Measurements from ENCODE around the gene WWC1.

Gene WWC1

DNA sequence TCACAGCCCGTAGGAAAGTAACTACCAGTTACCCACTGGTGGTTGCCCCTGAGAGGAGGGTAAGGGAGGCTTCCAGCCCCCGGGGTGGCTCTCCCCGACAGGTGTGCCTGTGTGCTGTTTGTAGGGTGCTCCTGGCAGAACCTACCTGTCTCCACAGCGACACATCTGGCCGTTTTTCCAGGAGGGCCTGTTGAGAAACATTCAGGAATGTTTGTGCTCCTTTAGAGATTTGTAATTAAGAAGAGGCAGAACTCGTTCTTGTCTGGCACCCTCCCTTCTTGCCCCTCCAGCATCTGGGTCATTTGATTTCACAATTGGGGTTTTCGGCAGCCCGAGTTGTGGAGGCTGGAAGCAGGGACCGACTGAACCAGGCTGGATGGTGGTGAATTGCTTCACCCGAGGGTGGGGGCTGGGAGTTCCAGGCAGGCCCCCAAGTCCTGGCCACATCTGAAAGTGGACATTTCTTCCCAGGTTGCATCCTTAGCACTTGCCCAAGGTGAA is 74.2 kb downstream of the WWC1 start:
- no peak for DNase-seq

DNA sequence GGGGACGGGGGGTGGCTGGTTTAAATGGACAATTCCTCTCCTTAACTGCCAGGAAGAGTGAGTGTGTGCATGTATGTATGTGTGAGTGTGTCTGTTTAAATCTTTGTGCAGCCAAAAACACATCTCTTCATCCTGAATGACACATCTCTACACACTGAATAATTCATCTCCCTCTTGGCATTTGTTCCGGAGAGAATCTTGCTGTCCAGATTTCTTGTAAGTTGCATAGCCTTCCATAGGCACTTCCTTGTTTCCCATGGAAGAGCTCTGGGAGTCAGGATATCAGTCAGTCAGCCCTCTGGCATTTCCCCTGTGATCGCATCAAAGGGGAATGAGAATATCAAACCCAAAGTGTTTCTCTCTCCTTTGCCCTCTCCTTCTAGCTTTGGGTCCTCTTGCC is 74.7 kb downstream of the WWC1 start:
- no peak for DNase-seq

DNA sequence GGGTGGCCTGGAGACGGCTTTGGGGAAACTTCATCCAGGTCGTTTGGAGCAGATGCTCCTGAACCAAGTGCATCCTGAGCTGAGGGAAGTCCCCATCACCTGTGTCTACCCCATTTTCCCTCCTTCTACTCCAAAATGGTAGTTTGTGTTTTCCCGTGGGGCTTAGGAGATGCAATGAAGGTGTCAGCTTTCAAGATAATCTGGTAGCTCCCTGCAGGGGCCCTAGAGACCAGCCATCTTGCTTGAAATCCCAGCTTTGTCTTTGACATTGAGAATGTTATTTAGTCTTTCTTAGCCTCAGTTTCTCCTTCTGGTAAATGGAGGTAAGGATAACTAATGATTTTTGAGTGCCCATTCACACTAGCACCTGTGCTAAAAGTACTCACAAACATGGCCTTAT is 77.4 kb downstream of the WWC1 start:
- no peak for DNase-seq

DNA sequence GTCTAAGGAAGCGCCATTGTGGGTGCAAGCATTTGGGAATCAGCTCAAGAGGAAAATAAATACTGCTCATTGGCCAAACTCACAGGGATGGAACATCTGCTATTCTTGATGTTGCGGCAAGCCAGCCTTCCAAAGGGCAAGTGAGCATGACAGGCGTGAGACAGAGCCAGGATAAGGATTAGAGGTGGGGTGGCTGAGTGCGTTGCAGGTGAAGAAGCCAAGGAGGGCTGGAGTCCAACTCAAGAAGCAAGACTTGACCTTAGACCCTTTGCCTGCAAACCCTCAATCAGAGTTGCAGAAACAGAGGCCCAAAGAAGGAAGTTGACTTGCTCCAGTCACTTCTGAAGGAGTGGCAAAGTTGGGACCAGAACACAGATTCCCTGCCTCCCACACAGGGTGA is 79.4 kb downstream of the WWC1 start:
- no peak for DNase-seq

DNA sequence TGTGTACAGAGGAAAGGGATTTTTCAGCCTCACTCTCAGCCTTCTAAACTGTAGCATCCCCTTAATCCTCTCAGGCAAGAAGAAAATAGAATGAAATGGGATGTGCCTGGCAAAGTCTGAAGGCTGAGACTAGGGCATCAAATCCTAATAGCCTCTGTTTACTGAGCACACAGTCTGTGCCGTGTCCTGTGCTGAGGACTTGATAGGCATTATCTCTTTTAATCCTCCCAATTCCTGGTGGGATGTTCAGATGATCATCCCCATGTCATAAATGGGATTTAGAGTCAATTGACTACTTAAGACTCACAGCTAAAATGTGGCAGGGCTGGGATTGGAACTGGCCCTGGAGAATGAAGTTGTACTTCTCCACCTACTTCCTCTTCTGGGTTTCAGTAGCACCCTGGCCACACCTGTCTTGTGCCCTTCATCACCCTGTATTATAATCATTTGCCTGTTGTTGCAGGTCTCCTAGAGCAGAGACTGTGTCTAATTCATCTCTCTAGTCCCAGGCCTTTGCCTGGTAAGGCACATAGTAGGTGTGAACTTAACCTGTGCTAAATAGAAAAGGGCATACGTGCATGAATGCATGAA is 81.0 kb downstream of the WWC1 start:
- DNase-seq: no peak

DNA sequence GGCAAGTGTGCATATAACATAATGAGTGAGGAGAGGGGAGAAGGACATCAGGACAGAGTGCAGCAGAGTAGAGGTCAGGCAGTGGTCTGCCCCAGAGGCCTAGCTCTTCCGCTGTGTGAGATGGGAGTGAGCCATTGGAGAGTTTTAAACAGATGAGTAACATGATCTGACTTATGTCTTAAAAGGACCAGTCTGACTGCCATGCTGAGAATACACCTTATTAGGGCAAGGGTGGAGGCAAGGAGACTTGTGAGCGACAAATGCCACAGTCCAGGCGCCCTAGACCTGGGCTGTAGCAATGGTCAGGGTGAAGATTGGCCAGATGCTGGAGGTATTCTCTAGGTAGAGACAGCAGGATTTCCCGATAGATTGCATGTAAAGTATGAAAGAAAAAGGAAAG is 83.1 kb downstream of the WWC1 start:
- no peak for DNase-seq

DNA sequence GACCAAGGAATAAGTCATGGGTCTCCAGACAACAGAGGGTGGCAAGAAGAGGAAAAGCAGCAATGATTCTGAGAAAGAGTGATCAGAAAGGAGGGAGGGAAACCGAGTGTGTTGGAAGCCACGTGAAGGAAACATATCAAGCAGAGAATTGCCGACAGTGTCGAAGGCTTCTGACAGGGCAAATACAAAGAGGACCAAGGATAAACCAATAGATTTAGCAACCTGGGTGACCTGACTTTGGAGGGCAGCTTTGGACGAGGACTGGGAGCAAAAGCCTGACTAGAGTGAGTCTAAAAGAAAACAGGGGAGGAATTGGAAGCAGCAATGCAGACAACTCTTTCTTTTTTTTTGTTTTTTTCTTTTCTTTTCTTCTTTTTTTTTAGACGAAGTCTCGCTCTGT is 83.8 kb downstream of the WWC1 start:
- DNase-seq: no peak

DNA sequence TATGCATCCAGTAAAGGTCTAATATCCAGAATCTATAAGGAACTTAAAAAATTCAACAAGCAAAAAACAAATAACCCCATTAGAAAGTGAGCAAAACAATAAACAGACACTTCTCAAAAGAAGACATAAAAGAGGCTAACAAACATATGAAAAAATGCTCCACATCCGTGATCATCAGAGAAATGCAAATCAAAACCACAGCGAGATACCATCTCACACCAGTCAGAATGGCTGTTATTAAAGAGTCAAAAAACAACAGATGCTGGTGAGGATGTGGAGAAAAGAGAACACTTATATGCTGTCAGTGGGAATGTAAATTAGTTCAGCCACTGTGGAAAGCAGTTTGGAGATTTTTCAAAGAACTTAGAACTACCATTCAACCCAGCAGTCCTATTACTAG is 86.1 kb downstream of the WWC1 start:
- no peak for DNase-seq

DNA sequence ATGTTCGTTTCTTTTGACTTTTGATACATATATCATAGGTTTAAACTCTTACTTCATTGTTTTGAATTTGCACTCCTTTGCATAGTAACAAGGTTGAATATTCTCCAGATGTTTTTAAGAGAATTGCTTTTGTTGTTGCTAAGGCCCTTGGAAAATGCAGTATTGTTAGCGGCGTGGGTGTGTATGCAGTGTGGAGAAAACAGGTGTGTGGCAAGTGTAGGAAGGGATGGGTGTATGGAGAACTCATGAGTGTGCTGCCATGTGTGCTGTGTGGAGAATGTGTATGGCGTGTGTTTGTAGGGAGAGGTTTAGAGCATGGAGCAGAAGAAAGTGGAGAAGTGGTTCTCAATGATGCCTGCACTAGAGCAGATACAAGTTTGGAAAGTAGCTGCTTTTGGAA is 87.3 kb downstream of the WWC1 start:
- no peak for DNase-seq

DNA sequence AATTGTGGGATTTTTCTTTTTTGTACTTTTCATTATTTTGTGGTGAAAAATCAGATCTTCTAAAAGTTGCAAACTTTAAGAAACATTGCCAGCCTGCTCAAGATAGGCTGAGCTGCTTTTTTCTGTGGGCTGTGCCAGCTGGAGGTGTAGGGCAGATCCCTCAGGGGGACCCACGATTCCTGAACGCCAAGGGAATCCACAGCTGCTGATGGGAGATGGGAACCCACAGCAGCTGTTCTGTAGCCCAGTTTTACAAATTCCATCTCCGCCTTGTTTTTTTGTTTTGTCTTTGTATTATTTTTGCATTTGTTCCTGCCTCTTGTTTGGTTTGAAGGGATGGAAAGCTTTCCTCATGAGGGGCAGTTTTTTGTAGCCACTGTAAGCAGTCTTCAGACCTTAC is 91.0 kb downstream of the WWC1 start:
- DNase-seq: no peak

DNA sequence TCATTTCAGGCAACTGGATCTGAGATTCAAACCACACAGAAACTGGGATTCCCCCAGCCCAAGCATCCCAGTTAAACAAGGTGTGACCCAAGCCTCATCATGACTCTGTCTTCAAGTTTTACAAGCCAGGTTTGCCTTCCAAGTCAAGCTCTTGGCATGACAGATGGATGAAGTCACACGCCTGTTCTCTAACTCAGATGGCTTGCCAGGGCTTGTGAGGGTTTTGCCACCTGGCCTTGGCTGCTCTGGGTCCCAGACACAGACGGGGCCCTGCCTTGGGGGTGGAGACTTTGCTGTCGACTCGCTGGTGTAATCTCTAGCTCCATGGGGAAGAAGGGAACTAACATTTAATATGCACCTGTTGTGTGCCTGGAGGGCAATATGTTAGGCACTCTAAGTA is 99.0 kb downstream of the WWC1 start:
- no peak for DNase-seq

DNA sequence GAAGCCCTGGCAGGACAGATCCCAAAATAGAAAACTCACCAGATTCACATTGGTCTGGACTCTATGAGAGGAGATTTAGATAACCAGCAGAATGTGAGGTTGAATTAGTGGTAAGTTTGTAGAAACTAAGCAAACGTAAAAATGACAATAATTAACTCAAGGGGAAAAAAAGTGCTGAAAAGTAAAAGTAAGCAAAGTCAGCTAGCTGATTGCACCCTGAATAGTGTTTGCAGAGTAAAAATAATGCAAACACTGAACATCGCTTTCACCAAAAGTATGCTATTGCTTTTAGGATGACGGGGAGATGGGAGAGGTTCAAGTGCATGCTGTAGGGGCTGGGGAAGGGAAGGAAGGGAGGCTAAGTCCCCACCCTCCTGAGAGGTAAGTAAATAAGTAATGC is 102.3 kb downstream of the WWC1 start:
- DNase-seq: no peak

DNA sequence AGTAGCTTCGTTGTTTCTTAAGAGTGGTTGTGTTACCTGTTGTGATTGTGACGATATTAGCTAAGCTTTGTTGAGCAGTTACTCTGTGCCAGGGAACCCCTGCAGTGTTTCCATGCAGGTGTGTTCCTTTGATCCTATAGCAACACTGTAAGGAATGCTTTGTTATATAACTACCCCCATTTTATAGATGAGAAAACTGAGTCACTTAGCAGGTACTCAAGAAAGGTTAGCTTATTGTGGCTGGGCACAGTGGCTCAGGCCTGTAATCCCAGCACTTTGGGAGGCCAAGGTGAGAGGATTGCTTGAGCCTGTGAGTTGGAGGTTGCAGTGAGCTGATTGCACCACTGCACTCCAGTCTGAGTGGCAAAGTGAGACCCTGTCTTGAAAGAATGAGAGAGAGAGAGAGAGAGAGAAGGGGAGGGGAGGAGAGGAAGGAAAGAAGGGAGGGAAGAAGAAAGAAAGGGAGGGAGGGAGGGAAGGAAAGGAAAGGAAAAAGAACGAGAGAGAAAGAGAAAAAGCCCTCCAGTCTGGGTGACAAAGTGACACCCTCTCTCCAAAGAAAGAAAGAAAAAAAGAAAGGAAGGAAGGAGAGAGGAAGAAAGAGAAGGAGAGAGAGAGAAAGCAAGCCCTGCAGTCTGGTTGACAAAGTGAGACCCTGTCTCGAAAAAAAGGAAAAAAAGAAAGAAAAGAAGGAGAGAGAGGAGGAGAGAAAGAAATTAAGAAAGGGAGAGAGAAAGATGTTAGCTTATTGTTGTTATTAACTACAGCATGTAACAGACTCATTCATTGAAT is 109.2 kb downstream of the WWC1 start:
- DNase-seq: no peak

DNA sequence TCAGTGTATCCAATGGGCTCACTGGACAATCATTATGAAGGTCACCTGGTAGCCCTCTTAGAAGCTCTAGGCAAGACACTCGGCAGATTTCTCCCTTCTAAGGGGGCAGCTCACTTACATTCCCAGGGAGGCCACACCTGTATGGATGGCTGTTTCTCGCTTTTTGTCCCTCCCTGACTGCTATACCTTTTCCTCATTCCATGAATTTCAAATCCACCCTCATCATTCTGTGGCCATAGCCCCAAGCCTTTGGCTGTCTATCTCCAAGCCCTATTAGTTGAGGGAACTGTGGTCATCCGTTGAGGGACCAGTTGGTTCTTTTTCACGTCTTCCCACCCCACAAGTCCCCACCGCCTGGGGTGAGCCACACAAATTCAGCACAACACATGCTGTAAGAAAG is 109.8 kb downstream of the WWC1 start:
- DNase-seq: no peak

DNA sequence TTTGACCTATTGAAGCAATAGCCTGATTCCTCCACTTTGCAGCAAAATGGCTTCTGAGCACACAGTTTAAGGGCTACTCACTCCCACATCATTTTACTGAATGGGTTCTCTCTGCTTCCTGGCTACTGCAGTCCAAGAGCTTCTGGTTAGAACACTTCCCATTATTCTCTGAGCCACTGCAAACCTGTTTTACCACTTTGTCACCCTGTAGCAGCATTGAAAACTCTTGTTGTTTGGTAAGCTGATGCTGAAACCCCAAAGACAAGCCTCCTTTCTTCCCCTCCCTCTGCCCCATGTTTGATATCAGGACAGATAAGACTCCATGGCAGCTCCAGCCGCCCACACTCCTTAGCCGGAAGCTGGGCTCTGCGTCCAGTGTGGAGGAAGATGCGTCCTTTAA is 110.4 kb downstream of the WWC1 start:
- no peak for DNase-seq

DNA sequence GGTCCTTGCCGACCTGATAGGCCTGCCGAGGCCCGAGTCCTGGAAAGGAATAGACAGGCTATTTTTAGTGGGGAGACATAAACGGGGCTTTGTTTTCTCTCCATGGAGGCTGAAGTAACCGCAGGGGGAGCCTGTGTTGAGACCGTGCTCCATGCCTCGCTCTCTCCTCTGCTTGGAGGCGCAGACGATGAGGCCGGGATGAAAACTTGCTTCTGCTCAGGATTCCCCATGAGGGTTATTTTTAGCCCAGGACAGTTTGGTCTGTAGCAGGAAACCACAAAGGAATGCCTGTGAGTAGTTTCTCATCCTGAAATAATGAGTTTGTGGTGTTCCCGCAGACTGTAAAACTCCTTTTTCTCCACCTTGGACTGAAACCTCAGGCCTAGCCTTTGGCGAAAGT is 112.9 kb downstream of the WWC1 start:
- DNase-seq: no peak

DNA sequence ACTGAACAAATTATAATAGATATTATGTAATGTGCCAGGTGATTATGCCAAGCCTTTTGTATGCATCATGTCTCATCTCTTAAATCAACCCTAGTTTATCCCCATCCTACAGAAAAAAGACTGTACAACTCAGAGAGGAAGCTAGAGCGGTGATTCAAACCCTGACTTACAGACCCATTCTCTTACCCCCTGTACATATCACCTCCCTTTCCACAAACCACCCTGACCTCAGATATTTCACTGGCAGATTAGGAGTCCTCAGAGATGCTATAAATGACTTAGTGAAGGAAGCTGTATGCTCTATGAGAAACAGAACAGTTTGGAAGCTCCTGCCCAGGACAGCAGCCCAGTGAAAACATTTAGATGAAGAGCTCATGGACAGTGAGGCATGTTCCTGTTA is 115.8 kb downstream of the WWC1 start:
- no peak for DNase-seq

DNA sequence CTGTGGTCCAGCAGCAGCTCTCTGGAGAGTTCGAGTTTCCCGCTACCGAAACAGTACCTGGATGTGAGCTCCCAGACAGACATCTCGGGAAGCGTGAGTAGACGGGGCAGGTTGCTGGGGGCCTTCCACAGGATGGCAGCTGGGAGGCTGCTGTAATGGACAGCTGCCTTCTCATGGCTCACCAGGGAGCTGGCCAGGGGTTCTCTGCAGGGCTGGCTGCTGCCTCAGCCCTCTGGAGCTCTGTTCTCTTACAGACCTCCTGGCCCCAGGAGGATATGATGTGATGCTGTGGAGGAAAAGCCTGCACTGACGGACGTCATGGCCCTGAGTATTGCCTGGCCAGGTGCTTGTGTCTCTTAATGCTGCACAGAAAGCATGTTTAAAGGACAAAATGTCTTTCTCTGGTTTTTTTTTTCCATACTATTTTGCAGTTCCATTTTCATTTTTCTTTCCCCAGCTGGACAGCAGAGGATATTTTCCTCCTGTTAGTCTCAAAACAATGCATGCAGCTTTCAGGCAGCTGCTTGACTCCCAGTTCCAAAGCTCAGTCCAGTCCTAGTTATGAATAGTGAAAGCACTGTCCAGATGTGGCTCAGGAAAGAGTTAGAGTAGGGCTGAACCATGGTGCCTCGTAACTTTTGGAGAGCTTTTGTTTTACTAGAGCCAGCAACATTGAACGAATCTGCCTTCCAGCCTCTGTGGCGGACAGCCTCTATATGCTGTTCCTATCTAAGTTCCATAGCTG is 117.3 kb downstream of the WWC1 start:
- no peak for DNase-seq

DNA sequence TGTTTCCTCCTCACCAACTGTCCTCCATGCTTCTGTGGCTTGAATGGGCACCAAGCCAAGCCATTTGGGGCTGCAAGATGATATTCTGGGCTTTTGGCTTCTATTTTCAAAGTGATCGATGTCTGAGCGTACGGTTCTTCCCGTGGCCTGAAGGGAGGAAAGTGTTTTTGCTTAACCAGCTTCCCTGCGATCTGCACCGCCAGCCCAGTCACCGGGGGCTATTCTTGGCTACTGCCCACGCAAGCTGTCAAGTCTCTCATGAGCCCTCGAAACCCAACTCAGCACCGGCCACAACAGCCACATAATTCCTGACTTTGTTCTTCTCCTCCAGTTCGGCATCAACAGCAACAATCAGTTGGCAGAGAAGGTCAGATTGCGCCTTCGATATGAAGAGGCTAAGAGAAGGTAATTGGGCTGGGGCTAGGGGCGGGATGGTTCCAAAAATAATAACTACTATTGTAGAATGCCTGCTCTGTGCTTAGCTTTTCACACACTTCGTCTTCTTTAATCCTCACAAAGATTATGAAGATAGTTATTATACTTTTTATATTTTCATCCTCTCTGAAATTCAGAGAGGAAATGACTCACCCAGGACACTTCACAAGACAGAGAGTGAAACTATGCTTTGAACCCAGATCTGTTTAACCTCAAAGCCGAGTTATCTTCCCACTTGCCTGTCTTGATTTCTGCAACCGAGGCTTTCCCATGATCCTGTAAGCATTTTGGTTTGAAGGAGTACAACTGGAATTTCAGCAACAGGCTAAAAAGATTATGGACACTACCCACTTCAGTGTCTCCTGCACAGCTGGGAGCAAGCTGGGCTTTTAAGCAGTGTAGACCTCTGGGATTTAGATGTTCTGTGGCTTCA is 118.4 kb downstream of the WWC1 start:
- no peak for DNase-seq

DNA sequence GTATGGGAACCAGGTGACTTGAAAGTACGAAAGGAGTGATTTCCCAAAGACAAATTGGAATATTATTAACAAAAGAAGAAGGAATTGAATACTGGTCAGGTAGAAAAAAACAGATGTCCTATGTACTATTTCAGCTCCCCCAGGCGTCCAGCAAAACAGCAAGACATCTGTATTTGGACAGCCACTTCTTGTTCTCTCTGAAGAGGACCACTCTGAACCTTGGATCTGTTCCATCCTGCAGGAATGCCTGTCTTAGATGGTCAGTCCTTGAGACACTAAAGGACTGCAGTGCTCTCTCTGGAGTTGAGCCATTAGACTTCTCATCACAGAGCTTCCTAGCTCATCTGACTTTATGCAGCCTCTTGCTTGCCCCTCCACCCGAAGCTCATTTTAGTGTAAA is 120.4 kb downstream of the WWC1 start:
- no peak for DNase-seq

DNA sequence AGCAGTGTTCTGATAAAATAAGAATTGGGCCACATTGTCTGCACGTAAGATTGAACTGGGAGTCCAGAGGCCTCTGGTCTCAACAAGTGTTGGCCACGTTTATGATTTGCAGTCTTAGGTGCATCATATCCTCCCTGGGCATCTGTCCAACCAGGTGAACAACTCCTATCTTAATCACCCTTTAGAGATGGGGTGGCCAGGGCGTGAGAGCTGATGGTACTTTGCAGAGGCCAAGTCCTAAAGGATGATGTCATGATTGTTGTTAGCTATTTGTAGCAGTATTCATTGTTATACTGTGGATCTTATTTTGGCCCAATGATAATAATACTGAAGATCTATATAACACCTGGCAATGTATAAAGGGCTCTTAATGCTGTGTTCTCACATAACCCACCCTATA is 121.6 kb downstream of the WWC1 start:
- DNase-seq: no peak

DNA sequence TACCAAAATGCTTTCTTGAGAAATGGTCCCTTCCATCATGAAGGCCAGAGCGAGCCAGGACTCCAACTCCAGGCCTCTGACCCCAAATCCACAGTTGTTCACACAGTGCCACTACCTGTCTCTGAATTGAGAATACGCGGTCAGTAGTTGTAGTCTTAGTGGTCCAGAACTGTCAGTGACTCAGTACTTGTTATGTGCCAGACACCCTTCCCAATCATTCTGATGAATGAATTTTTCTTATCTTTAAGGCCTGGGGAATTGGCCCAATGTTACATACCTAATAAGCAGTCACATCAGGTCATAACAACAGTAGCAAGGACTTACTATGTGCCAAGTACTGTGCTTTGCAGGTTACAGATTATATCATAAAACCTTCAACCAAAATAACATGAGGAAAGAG is 122.2 kb downstream of the WWC1 start:
- no peak for DNase-seq

DNA sequence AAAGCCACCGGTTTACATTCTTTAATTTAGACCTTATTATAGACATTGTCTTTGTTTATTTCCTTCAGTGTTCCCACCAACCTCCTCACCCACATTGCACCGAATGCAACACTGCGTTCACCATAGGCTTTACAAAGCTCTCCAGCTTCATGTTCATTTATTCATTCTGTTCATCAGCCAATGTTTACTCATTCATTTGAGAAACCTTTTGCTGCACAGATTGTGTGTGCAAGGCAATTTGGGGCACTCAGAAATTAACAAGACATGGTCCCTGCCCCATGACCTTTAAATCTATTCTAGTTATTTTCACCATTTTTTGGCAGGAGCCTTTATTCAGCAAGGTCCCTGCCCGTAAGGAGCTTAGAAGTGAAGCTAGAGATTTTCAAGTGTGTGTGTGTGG is 124.0 kb downstream of the WWC1 start:
- no peak for DNase-seq

Data from activated CD4-positive, alpha-beta T cell treated with anti-CD3 and anti-CD28 coated beads for 1 hour (primary cell).